ENCODE results near the gene FUNDC1. TPM values are rescaled to one million over a fixed set of nuclear protein-coding genes. Genes with fewer than 3 reads are reported as not detected.

Gene FUNDC1
- total RNA-seq, 1 experiment from 2014 or later: 9.8 TPM

DNA sequence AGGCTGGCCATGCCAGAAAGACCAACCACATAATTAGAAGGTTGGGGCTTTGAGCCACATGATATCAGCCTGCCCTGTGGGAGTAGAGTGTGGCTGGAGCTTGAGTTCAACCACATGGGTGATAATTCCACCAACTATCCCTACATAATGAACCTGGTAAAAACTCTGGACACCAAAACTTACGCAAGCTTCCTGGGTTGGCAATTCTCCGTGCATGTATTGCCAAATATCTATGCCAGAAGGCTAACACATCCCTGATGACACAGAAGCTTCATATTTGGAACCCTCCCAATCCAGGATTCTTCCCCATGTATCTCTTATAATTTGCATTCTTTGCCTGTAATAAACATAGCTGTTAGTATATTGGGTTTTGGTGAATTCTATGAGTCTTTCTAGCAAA, 68.2 kb downstream of the FUNDC1 start:
- Histone ChIP-seq H3K79me2 (ENCODE audit: low read depth) (no peaks in the 10 kb centered on the region), H4K20me1 (ENCODE audit: insufficient read depth) (no peaks in the 10 kb centered on the region), H3K9me2 (ENCODE audit: insufficient read depth) (no peaks in the 10 kb centered on the region), H3K9me3 (ENCODE audit: insufficient read depth, low read depth) (no peaks in the 10 kb centered on the region), H2AFZ (no peak overlapping the region), H3F3A (ENCODE audit: insufficient read depth, low read depth) (no peaks in the 10 kb centered on the region), H3K4me2 (no peak overlapping the region), H3K4me3 (no peak overlapping the region), H3K27me3 (ENCODE audit: insufficient read depth, low read depth) (no peaks in the 10 kb centered on the region), H3K4me1 (replicated peaks; ENCODE audit: insufficient read depth) (no peaks in the 10 kb centered on the region), H3K27ac (no peak overlapping the region), H3K36me3 (ENCODE audit: low read depth) (no peaks in the 10 kb centered on the region)
- POLR2A ChIA-PET (ENCODE audit: unreplicated experiment): no interaction called here
- DNase-seq: no peak
- CTCF ChIA-PET: no interaction called here
- TF ChIP-seq EZH2 (IDR thresholded peaks at IDR 0.05; ENCODE audit: low read depth) (no peak), CTCF (conservative IDR thresholded peaks at IDR 0.05) (no peak)
- intact Hi-C loops (cut with micrococcal nuclease; ENCODE audit: unreplicated experiment): no loop called here
- BruUV-seq (replicated peaks): no TSS peak

Other genes with a start within 250 kb of the FUNDC1 start
- gene EFHC2, start 199.2 kb downstream of the FUNDC1 start, total RNA-seq (2021): 1.6 and 4.3 TPM in 2 replicates

Data from PC-9 (cell line).